IMR-90 (cell line): ENCODE measurements around the gene ADM5. TPM values are rescaled to one million over a fixed set of nuclear protein-coding genes. Genes with fewer than 3 reads are reported as not detected.

Source experiments
- ATAC-seq: fragments of 200-7000 bp; cut with Tn5 transposase; 2 replicates; pipeline ENCODE4 v1.9.1; 2020; ENCODE audit warnings: low read depth, mild to moderate bottlenecking, moderate library complexity
- BruUV-seq: library from RNA; stranded (reverse); fragments of 400-500 nt; replicated peaks from 2 replicates; lab custom pipeline; 2021; lab: Mats Ljungman, UMichigan
- CTCF ChIA-PET: fragments of 300-600 bp; formaldehyde crosslinking; extraction: SDS; loops from one replicate; lab custom pipeline; 2021; ENCODE audit warnings: antibody characterized with exemption; lab: Yijun Ruan, JAX
- POLR2A ChIA-PET: fragments of 300-600 bp; sonication (Branson Sonifier 250); formaldehyde crosslinking; loops from one replicate; lab custom pipeline; 2022; ENCODE audit warnings: antibody characterized with exemption; ENCODE audit not compliant: unreplicated experiment; lab: Charles Lee
- DNase-seq: peaks from one replicate; pipeline ENCODE4 v3.0.0; 2013
- H2AFZ ChIP-seq: replicated peaks from 2 replicates; pipeline ENCODE3; 2013; ENCODE audit warnings: low read length, mild to moderate bottlenecking; ENCODE audit not compliant: poor library complexity
- H2AK5ac ChIP-seq: 2 replicates; pipeline ENCODE4 v1.6.1; 2013; ENCODE audit warnings: low read depth, low read length, inconsistent platforms
- H2AK9ac ChIP-seq: replicated peaks from 2 replicates; pipeline ENCODE3; 2013; ENCODE audit warnings: mild to moderate bottlenecking, low read depth, low read length, moderate library complexity; ENCODE audit not compliant: poor library complexity
- H2BK120ac ChIP-seq: 2 replicates; pipeline ENCODE4 v1.6.1; 2013; ENCODE audit warnings: low read depth, low read length, inconsistent platforms
- H2BK15ac ChIP-seq: 3 replicates; pipeline ENCODE4 v1.6.1; 2013; ENCODE audit warnings: low read depth, low read length, inconsistent platforms
- H2BK20ac ChIP-seq: 2 replicates; pipeline ENCODE4 v1.6.1; 2013; ENCODE audit warnings: low read depth, mild to moderate bottlenecking, inconsistent platforms, low read length, moderate library complexity
- H2BK5ac ChIP-seq: 2 replicates; pipeline ENCODE4 v1.6.1; 2013; ENCODE audit warnings: mild to moderate bottlenecking, low read depth, low read length, inconsistent platforms; ENCODE audit not compliant: poor library complexity, severe bottlenecking
- H3K14ac ChIP-seq: replicated peaks from 2 replicates; pipeline ENCODE4 v1.6.1; 2013; ENCODE audit warnings: low read depth, low read length, inconsistent platforms
- H3K18ac ChIP-seq: 2 replicates; pipeline ENCODE4 v1.6.1; 2013; ENCODE audit warnings: low read depth, low read length, control low read depth
- H3K23ac ChIP-seq: 2 replicates; pipeline ENCODE4 v1.6.1; 2013; ENCODE audit warnings: low read depth, low read length, inconsistent platforms
- H3K27ac ChIP-seq: 2 replicates; pipeline ENCODE4 v1.5.1; 2013; ENCODE audit warnings: mild to moderate bottlenecking, control low read depth, low read length; ENCODE audit not compliant: insufficient read depth
- H3K27me3 ChIP-seq: 2 replicates; pipeline ENCODE4 v1.6.1; 2013; ENCODE audit warnings: low read length; ENCODE audit not compliant: control insufficient read depth, insufficient read depth
- H3K36me3 ChIP-seq: 2 replicates; pipeline ENCODE4 v1.6.1; 2013; ENCODE audit warnings: low read length, mixed read lengths; ENCODE audit not compliant: control insufficient read depth, insufficient read depth
- H3K4ac ChIP-seq: 2 replicates; pipeline ENCODE4 v1.6.1; 2013; ENCODE audit warnings: low read depth, low read length, inconsistent platforms
- H3K4me1 ChIP-seq: 2 replicates; pipeline ENCODE4 v1.6.1; 2013; ENCODE audit warnings: low read length, mixed read lengths; ENCODE audit not compliant: control insufficient read depth, insufficient read depth
- H3K4me2 ChIP-seq: 2 replicates; pipeline ENCODE4 v1.6.1; 2013; ENCODE audit warnings: low read depth, mild to moderate bottlenecking, control low read depth, low read length, moderate library complexity
- H3K4me3 ChIP-seq: 2 replicates; pipeline ENCODE4 v1.5.1; 2013; ENCODE audit warnings: low read depth, mild to moderate bottlenecking, control low read depth, low read length, moderate library complexity; ENCODE audit not compliant: insufficient read depth
- H3K56ac ChIP-seq: 2 replicates; pipeline ENCODE4 v1.6.1; 2013; ENCODE audit warnings: low read length, inconsistent platforms; ENCODE audit not compliant: insufficient read depth; ENCODE audit errors: extremely low read depth
- H3K79me1 ChIP-seq, 2 experiments: 2 replicates each; pipeline ENCODE4 v1.6.1; 2013; ENCODE audit warnings: low read length in 2 of 2, inconsistent platforms in 1 of 2, low read depth in 1 of 2
- H3K9ac ChIP-seq: 2 replicates; pipeline ENCODE4 v1.6.1; 2013; ENCODE audit warnings: low read depth, low read length, control low read depth
- H3K9me1 ChIP-seq: 2 replicates; pipeline ENCODE4 v1.6.1; 2013; ENCODE audit warnings: low read length, inconsistent platforms; ENCODE audit not compliant: insufficient read depth
- H3K9me3 ChIP-seq: 2 replicates; pipeline ENCODE4 v1.6.1; 2013; ENCODE audit warnings: low read length; ENCODE audit not compliant: control insufficient read depth, insufficient read depth
- H4K20me1 ChIP-seq: 2 replicates; pipeline ENCODE4 v1.6.1; 2013; ENCODE audit warnings: low read length, inconsistent platforms; ENCODE audit not compliant: insufficient read depth
- H4K5ac ChIP-seq: 2 replicates; pipeline ENCODE4 v1.6.1; 2013; ENCODE audit warnings: mild to moderate bottlenecking, low read depth, low read length, control low read depth
- H4K8ac ChIP-seq, 2 experiments: 2 replicates each; pipeline ENCODE4 v1.6.1; 2013; ENCODE audit warnings: low read depth in 2 of 2, low read length in 2 of 2, control low read depth in 1 of 2, inconsistent platforms in 1 of 2
- H4K91ac ChIP-seq: 2 replicates; pipeline ENCODE4 v1.6.1; 2013; ENCODE audit warnings: low read depth, low read length, inconsistent platforms; ENCODE audit not compliant: insufficient read depth
- BHLHE40 ChIP-seq: fragments of 150-350 bp; IDR thresholded peaks from 2 replicates; pipeline ENCODE4 v1.6.1; 2016; ENCODE audit warnings: mild to moderate bottlenecking, low read depth, low read length
- CEBPB ChIP-seq: IDR thresholded peaks from 2 replicates; pipeline ENCODE4 v1.6.1; 2012; ENCODE audit warnings: low read depth, low read length, improper control_type of control experiment
- WGBS, 2 experiments: methylation state at CpG; one replicate each; pipeline versions ENCODE4 v1.1.5 to v1.1.7; 2013; ENCODE audit warnings: missing lambda C conversion rate in 2 of 2; ENCODE audit not compliant: insufficient read length in 1 of 2; ENCODE audit errors: extremely low coverage in 2 of 2; 5-methylcytosine and 5-hydroxymethylcytosine counted together
- dilution Hi-C: fragments of 300-500 bp; cut with HindIII; formaldehyde crosslinking; loops from one replicate; pipeline ENCODE4 v1.14.3; 2018; ENCODE audit warnings: low sequenced_read_pairs; ENCODE audit not compliant: unreplicated experiment
- in situ Hi-C: fragments of 300-500 bp; cut with MboI; formaldehyde crosslinking; loops from 3 replicates; pipeline ENCODE4 v1.14.3; 2019; ENCODE audit warnings: low sequenced_read_pairs, inconsistent platforms, mixed read lengths
- intact Hi-C: fragments of 100-400 bp; cut with micrococcal nuclease; formaldehyde crosslinking; loops from 2 replicates; pipeline ENCODE4 v1.10.0; 2022
- polyA plus RNA-seq, 3 experiments: library from polyadenylated mRNA; depleted of rRNA; stranded (reverse); fragments of >200 nt; gene quantifications; 2 replicates each; pipeline ENCODE4 v1.2.3, GENCODE V29; 2012; ENCODE audit warnings: low replicate concordance in 1 of 3
- total RNA-seq: library from RNA; depleted of rRNA; stranded (reverse); fragments of >200 nt; gene quantifications from 2 replicates; pipeline ENCODE4 v1.2.3, GENCODE V29; 2012

The ADM5 gene
- total and polyA plus RNA-seq, 2 of the 4 experiments (the other 2 are of a cell fraction): 0.18 to 0.99 TPM

DNA sequence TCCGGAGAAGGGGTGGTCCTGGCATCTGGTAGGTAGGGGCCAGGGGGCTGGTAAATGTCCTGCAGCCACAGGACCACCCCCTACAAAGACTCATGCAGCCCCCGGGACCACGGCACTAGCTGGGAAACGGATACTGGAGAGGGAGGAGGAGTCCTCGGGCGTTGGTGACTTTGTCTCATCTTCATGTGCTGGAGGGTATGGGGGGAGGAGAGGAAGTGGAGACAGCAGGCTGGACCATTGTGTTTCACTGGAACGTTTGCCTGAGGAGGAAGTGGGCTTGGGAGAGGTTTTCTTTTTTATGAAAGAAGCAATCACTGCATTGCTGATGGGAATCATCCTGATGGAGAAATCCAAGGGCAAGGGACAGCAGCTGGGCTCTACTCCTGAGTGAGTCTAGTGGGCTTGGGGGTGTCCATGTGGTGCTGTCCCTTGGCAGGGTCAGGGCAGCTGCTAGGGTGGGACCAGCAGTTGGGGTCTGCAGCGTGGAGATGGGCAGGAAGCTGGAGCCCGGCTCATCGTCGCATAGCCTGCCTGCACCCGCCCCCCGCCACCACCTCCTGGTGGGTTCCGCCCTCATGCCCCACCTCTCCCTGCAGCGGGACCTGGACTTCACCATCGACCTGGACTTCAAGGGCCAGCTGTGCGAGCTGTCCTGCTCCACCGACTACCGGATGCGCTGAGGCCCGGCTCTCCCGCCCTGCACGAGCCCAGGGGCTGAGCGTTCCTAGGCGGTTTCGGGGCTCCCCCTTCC lies 1.7 kb upstream of the ADM5 start:
- no peak overlapping the region for H4K5ac ChIP-seq
- no peak overlapping the region for H3K4me2 ChIP-seq
- peaks cover 15 to 53% of the 10 kb centered on the region in 2 experiments for H3K79me1 ChIP-seq
- ChIA-PET CTCF (no interaction called here), POLR2A (interaction anchor here (1.1 kb wide), 1 partner anchor 48 kb away, joined by 3 read pairs; the partner anchor contains the start of gene RRAS)
- dilution Hi-C loops: no loop called here
- peaks cover 25% of the 10 kb centered on the region for H4K20me1 ChIP-seq
- no peak overlapping the region for H4K91ac ChIP-seq
- H2BK20ac ChIP-seq: no peak overlapping the region
- no peak overlapping the region for H3K18ac ChIP-seq
- H2BK120ac ChIP-seq: no peak overlapping the region
- 65% methylated on average over 12 of the region's 26 CpGs; no CpG with 5 or more reads in 1 of the 2 experiments for WGBS, 2 experiments
- no peak overlapping the region for H3K9ac ChIP-seq
- no peak overlapping the region for H3K27ac ChIP-seq
- H2AK5ac ChIP-seq: no peak overlapping the region
- no peak overlapping the region for H3K56ac ChIP-seq
- no peak overlapping the region for H3K14ac ChIP-seq
- in situ Hi-C loops: loop anchor here (10.0 kb wide), 1 partner anchor 167 kb away; the partner anchor contains the start of gene PTOV1
- no peak overlapping the region for H4K8ac ChIP-seq
- H3K4me3 ChIP-seq: no peak overlapping the region
- no peak overlapping the region for H2AK9ac ChIP-seq
- intact Hi-C loops: no loop called here
- DNase-seq (no peak), ATAC-seq (no peak)
- H3K27me3 ChIP-seq: no peaks in the 10 kb centered on the region
- H3K36me3 ChIP-seq: peaks cover 39% of the 10 kb centered on the region
- H2BK15ac ChIP-seq: no peak overlapping the region
- peaks cover 5% of the 10 kb centered on the region; the same call in 1 of the 2 replicates for H3K9me1 ChIP-seq
- no peak overlapping the region for H2AFZ ChIP-seq
- no peak overlapping the region for H2BK5ac ChIP-seq
- H3K4ac ChIP-seq: no peak overlapping the region
- peaks cover 9% of the 10 kb centered on the region for H3K4me1 ChIP-seq
- H3K9me3 ChIP-seq: no peaks in the 10 kb centered on the region
- H3K23ac ChIP-seq: 0 out of 2 replicates have a peak overlapping the region, but pooled peaks have one; percentile 5
- no peak for TF ChIP-seq CEBPB
- no peak for TF ChIP-seq BHLHE40
- no TSS peak for BruUV-seq
